ENCODE measurements around the gene GSX2. TPM values are rescaled to one million over a fixed set of nuclear protein-coding genes. Genes with fewer than 3 reads are reported as not detected.

The GSX2 gene
- total and polyA plus RNA-seq, 2 of the 13 experiments (the other 11 are each of a cell fraction or from before 2014, with no cell fraction given) = not detected

DNA sequence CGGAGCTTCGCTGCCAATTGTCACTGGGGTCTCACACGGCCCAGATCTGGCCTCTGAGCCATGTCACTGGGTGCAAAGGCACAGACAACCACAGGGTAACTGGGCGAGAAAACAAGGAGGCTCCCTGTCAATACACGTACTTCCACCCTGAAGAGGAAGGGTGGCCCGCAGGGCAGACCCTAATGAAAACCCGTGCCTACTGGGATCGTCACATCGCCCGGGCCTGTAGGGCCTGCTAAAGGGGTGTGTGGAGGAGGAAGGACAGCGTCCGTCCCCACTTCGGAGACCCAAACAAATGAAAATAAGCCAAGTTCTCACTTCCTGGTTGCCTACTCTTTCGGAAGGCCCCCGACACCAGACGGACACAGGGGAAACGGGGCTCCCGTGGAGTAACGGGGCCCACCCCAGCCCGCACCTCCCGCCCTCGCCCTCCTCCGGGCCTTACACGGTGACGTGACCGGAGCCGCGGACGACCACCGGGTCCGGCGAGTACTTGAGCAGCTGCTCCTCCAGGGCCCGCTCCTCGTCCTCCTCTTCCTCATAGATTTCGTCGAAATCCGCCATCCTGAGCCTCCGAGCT is 36.1 kb upstream of the GSX2 start (continued):
- TF ChIP-seq HMGA1 (CRISPR knock-in tag; conservative IDR thresholded peaks at IDR 0.05) (no peak), MIER3 (CRISPR knock-in tag; IDR thresholded peaks at IDR 0.05; ENCODE audit: borderline replicate concordance) (no peak), ZNF619 (CRISPR knock-in tag; IDR thresholded peaks at IDR 0.05) (no peak), ZNF780A (CRISPR knock-in tag; IDR thresholded peaks at IDR 0.05) (no peak), ZNF143 (CRISPR knock-in tag; IDR thresholded peaks at IDR 0.05) (no peak), MYNN (CRISPR knock-in tag; IDR thresholded peaks at IDR 0.05; ENCODE audit: low read depth) (no peak), ZNF75D (CRISPR knock-in tag; IDR thresholded peaks at IDR 0.05; ENCODE audit: borderline replicate concordance) (no peak), ZNF644 (CRISPR knock-in tag; IDR thresholded peaks at IDR 0.05; ENCODE audit: low read depth) (no peak), ZNF747 (CRISPR knock-in tag; IDR thresholded peaks at IDR 0.05; ENCODE audit: borderline replicate concordance) (no peak), ZNF83 (CRISPR knock-in tag; IDR thresholded peaks at IDR 0.05; ENCODE audit: borderline replicate concordance) (no peak), ZNF264 (CRISPR knock-in tag; IDR thresholded peaks at IDR 0.05) (no peak), ZNF317 (CRISPR knock-in tag; IDR thresholded peaks at IDR 0.05) (no peak; the same call in 1 of the 2 replicates), NFATC3 (CRISPR knock-in tag; IDR thresholded peaks at IDR 0.05) (no peak), ZNF788 (CRISPR knock-in tag; IDR thresholded peaks at IDR 0.05; ENCODE audit: borderline replicate concordance) (0 out of 2 replicates have a peak, but pooled peaks have one; percentile 3), ZNF724P (CRISPR knock-in tag; IDR thresholded peaks at IDR 0.05; ENCODE audit: borderline replicate concordance) (no peak)
- TF ChIP-seq, protein P1, sequence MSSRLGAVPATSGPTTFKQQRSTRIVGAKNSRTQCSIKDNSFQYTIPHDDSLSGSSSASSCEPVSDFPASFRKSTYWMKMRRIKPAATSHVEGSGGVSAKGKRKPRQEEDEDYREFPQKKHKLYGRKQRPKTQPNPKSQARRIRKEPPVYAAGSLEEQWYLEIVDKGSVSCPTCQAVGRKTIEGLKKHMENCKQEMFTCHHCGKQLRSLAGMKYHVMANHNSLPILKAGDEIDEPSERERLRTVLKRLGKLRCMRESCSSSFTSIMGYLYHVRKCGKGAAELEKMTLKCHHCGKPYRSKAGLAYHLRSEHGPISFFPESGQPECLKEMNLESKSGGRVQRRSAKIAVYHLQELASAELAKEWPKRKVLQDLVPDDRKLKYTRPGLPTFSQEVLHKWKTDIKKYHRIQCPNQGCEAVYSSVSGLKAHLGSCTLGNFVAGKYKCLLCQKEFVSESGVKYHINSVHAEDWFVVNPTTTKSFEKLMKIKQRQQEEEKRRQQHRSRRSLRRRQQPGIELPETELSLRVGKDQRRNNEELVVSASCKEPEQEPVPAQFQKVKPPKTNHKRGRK (CRISPR knock-in tag; IDR thresholded peaks at IDR 0.05) = no peak
- TF ChIP-seq, protein P2, sequence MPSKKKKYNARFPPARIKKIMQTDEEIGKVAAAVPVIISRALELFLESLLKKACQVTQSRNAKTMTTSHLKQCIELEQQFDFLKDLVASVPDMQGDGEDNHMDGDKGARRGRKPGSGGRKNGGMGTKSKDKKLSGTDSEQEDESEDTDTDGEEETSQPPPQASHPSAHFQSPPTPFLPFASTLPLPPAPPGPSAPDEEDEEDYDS (CRISPR knock-in tag; IDR thresholded peaks at IDR 0.05) = no peak
- TF ChIP-seq, protein P3, sequence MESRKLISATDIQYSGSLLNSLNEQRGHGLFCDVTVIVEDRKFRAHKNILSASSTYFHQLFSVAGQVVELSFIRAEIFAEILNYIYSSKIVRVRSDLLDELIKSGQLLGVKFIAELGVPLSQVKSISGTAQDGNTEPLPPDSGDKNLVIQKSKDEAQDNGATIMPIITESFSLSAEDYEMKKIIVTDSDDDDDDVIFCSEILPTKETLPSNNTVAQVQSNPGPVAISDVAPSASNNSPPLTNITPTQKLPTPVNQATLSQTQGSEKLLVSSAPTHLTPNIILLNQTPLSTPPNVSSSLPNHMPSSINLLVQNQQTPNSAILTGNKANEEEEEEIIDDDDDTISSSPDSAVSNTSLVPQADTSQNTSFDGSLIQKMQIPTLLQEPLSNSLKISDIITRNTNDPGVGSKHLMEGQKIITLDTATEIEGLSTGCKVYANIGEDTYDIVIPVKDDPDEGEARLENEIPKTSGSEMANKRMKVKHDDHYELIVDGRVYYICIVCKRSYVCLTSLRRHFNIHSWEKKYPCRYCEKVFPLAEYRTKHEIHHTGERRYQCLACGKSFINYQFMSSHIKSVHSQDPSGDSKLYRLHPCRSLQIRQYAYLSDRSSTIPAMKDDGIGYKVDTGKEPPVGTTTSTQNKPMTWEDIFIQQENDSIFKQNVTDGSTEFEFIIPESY (CRISPR knock-in tag; IDR thresholded peaks at IDR 0.05) = no peak
- TF ChIP-seq, protein P4, sequence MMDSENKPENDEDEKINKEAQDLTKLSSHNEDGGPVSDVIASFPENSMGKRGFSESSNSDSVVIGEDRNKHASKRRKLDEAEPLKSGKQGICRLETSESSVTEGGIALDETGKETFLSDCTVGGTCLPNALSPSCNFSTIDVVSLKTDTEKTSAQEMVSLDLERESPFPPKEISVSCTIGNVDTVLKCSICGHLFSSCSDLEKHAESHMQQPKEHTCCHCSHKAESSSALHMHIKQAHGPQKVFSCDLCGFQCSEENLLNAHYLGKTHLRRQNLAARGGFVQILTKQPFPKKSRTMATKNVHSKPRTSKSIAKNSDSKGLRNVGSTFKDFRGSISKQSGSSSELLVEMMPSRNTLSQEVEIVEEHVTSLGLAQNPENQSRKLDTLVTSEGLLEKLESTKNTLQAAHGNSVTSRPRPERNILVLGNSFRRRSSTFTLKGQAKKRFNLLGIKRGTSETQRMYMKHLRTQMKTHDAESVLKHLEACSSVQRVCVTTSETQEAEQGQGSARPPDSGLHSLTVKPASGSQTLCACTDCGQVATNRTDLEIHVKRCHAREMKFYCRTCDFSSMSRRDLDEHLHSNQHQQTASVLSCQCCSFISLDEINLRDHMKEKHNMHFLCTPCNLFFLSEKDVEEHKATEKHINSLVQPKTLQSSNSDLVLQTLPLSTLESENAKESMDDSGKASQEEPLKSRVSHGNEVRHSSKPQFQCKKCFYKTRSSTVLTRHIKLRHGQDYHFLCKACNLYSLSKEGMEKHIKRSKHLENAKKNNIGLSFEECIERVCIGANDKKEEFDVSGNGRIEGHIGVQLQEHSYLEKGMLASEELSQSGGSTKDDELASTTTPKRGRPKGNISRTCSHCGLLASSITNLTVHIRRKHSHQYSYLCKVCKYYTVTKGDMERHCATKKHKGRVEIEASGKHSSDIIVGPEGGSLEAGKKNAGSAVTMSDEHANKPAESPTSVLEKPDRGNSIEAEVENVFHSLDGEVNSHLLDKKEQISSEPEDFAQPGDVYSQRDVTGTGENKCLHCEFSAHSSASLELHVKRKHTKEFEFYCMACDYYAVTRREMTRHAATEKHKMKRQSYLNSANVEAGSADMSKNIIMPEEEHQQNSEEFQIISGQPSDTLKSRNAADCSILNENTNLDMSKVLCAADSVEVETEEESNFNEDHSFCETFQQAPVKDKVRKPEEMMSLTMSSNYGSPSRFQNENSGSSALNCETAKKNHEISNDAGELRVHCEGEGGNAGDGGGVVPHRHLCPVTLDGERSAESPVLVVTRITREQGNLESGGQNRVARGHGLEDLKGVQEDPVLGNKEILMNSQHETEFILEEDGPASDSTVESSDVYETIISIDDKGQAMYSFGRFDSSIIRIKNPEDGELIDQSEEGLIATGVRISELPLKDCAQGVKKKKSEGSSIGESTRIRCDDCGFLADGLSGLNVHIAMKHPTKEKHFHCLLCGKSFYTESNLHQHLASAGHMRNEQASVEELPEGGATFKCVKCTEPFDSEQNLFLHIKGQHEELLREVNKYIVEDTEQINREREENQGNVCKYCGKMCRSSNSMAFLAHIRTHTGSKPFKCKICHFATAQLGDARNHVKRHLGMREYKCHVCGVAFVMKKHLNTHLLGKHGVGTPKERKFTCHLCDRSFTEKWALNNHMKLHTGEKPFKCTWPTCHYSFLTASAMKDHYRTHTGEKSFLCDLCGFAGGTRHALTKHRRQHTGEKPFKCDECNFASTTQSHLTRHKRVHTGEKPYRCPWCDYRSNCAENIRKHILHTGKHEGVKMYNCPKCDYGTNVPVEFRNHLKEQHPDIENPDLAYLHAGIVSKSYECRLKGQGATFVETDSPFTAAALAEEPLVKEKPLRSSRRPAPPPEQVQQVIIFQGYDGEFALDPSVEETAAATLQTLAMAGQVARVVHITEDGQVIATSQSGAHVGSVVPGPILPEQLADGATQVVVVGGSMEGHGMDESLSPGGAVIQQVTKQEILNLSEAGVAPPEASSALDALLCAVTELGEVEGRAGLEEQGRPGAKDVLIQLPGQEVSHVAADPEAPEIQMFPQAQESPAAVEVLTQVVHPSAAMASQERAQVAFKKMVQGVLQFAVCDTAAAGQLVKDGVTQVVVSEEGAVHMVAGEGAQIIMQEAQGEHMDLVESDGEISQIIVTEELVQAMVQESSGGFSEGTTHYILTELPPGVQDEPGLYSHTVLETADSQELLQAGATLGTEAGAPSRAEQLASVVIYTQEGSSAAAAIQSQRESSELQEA (CRISPR knock-in tag; IDR thresholded peaks at IDR 0.05; ENCODE audit: not compliant biosample characterization) = peak; percentile 57

Data from HepG2 (cell line).